Choroid plexus epithelial cell (primary cell): Measurements from ENCODE around the gene ARHGAP33.

Experiments
- DNase-seq: peaks from one replicate; pipeline ENCODE4 v3.0.0-alpha.2; 2010; ENCODE audit warnings: low read depth
- H3K4me3 ChIP-seq: 2 replicates; pipeline ENCODE4 v1.5.1; 2011; ENCODE audit warnings: low read depth, mild to moderate bottlenecking, control low read depth, low read length, moderate library complexity
- TF ChIP-seq, protein P1 (sequence below): conservative IDR thresholded peaks from 2 replicates; pipeline ENCODE4 v1.5.1; 2011; ENCODE audit warnings: low read depth, mild to moderate bottlenecking, control low read depth, inconsistent platforms, low read length, moderate library complexity

ARHGAP33 gene

DNA sequence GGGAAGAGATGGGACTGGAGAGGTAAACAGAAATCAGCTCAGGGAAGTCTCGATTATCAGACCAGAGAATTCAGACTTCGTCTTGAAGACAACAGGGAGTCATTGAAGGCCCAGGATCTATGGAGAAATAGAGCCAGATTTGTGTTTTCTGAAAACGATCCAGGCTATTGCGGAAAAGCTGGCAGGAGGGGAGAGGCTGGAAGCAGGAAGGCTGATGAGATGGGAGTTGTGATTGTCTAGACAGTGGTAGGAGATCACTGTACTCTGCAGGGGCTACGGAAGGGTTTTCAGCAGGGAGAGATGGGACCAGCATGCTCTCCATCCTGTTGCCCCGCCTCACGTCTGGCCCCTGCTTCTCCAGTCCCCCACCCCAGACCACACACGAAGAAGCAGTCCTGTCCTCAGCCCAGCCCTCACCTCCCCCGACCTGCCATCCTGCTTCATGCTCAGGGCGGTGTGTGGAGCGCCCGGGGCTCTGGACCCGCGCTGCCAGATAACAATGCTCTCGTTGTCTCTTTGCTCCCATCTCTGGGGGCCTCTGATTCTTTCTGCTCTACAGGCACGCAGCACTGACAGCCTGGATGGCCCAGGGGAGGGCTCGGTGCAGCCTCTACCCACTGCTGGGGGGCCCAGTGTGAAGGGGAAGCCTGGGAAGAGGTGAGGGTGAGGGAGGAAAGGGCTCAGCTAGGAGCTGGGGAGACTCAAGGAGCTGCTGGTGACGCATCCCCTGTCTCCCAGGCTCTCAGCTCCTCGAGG lies 1.9 kb downstream of the ARHGAP33 start:
- no peak overlapping the region for H3K4me3 ChIP-seq
- no peak for DNase-seq
- TF ChIP-seq, protein P1, sequence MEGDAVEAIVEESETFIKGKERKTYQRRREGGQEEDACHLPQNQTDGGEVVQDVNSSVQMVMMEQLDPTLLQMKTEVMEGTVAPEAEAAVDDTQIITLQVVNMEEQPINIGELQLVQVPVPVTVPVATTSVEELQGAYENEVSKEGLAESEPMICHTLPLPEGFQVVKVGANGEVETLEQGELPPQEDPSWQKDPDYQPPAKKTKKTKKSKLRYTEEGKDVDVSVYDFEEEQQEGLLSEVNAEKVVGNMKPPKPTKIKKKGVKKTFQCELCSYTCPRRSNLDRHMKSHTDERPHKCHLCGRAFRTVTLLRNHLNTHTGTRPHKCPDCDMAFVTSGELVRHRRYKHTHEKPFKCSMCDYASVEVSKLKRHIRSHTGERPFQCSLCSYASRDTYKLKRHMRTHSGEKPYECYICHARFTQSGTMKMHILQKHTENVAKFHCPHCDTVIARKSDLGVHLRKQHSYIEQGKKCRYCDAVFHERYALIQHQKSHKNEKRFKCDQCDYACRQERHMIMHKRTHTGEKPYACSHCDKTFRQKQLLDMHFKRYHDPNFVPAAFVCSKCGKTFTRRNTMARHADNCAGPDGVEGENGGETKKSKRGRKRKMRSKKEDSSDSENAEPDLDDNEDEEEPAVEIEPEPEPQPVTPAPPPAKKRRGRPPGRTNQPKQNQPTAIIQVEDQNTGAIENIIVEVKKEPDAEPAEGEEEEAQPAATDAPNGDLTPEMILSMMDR, result no peak

DNA sequence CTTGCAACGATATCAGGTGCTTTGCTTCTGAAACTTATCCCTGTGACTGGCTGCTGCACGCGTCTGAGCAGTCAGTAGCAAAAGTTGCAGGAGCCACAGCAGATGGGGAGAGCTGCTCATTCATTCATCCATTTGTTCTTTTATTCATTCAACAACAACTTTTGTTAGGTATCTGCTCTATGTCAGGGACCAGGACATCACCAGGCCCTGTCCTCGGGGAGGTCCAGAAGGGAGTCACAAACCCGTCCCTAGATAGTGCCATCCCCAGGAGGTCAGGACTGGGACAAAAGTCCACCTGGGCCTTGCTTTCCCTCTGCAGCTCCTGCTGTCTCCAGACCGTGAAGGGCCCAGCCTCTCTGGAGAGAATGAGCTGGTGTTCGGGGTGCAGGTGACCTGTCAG lies 2.6 kb downstream of the ARHGAP33 start:
- no peak for DNase-seq
- TF ChIP-seq, protein P1, result no peak
- no peak overlapping the region for H3K4me3 ChIP-seq

DNA sequence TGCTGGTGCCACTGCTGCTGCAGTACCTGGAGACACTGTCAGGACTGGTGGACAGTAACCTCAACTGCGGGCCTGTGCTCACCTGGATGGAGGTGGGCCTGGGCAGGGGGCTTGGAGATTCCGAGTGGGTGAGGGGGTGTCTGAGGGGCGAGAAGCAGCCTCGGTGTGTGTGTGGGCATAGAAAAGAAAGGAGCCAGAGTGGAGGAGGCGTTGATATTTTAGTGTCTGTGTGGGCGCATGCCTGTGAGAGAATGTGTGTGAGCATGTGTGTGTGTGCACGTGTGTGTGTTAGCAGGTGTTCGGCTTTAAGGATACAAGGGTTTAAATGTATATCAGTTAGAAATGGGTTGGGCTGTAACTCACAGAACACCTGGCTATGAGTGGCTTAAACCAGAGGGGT lies 3.7 kb downstream of the ARHGAP33 start:
- H3K4me3 ChIP-seq, result no peak overlapping the region
- TF ChIP-seq, protein P1, result no peak
- no peak for DNase-seq

DNA sequence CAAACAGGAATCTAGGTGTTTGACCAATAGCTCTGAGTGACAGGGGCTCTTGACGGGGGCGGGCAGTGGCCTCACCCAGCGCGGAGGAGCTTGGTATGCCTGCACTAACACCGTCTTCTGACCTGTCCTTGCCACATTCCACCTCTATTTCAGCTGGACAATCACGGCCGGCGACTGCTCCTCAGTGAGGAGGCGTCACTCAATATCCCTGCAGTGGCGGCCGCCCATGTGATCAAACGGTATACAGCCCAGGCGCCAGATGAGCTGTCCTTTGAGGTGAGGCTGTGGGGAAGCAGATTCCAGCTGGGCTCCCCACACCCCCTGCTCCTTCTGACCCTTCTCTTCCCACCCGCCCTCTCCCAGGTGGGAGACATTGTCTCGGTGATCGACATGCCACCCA lies 4.7 kb downstream of the ARHGAP33 start:
- no peak for DNase-seq
- no peak overlapping the region for H3K4me3 ChIP-seq
- TF ChIP-seq, protein P1, result no peak

DNA sequence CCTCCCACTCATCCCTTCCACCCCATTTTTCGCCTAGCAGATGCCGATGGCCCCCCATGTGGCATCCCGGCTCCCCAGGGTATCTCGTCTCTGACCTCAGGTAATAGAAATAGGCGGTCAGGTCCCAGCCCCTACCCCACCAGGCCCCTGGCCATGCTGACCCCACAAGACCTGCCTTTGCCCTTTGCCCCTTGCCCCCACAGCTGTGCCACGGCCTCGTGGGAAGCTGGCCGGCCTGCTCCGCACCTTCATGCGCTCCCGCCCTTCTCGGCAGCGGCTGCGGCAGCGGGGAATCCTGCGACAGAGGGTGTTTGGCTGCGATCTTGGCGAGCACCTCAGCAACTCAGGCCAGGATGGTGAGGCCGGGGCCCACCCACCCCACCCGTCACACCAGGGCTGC lies 5.4 kb downstream of the ARHGAP33 start:
- DNase-seq, result no peak
- TF ChIP-seq, protein P1, result no peak
- no peak overlapping the region for H3K4me3 ChIP-seq

DNA sequence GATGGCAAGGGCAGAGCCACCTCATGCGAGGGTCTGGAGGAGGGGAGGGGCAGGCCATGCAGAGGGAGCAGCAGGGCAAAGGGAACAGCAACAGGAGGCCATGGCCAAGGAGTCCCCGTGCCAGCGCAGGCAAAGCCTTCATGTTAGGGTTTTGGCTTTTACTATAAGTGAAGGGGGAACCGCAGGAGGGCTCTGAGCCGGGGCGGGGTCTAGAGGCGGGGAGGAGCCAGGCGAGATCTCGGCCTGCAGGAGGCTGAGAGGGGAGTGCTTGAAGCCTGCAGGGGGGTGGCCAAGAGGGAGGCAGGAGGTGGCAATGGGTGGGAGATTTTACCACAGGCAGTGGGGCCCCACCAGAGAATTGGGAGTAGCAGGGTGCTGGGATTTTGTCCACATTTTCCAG lies 6.3 kb downstream of the ARHGAP33 start:
- TF ChIP-seq, protein P1, result no peak
- H3K4me3 ChIP-seq, result no peak overlapping the region

DNA sequence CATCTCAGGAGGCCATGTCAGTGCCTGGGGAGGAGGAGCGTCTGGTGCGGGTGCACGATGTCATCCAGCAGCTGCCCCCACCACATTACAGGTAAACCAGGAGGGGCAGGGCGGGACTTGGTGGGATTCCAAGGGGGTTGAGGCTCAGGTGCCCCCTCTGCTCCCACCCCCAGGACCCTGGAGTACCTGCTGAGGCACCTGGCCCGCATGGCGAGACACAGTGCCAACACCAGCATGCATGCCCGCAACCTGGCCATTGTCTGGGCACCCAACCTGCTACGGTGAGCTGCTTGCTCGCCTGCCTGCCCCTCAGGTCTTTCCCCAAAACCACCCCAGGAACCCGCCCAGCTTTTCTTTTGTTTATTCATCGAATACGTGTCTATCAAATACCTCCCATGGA lies 7.2 kb downstream of the ARHGAP33 start:
- TF ChIP-seq, protein P1, result no peak
- no peak overlapping the region for H3K4me3 ChIP-seq
- DNase-seq, result no peak

More for the DNA sequence above, 6.3 kb downstream of the ARHGAP33 start:
- no peak for DNase-seq
